GM12878 (cell line): ENCODE results near the gene WDHD1. TPM values are rescaled to one million over a fixed set of nuclear protein-coding genes. Genes with fewer than 3 reads are reported as not detected.

ENCODE experiments used
- ATAC-seq: fragments of 200-7000 bp; cut with Tn5 transposase; 3 replicates; pipeline ENCODE4 v1.9.1; 2020; ENCODE audit warnings: mild to moderate bottlenecking, moderate library complexity
- BruUV-seq: library from RNA; stranded (reverse); fragments of 400-500 nt; replicated peaks from 2 replicates; lab custom pipeline; 2021; lab: Mats Ljungman, UMichigan
- CTCF ChIA-PET: fragments of 300-600 bp; sonication (Branson Sonifier 250); formaldehyde crosslinking; extraction: SDS; loops from one replicate; lab custom pipeline; 2021; ENCODE audit warnings: inconsistent platforms; lab: Yijun Ruan, JAX
- POLR2A ChIA-PET: fragments of 350-600 bp; formaldehyde crosslinking; extraction: SDS; loops from one replicate; lab custom pipeline; 2021; ENCODE audit warnings: inconsistent platforms; lab: Charles Lee
- RAD21 ChIA-PET: fragments of 300-600 bp; sonication (Branson Sonifier 250); formaldehyde crosslinking; loops from one replicate; lab custom pipeline; 2023; ENCODE audit warnings: antibody characterized with exemption; ENCODE audit not compliant: unreplicated experiment; lab: Charles Lee
- SMC1A ChIA-PET: fragments of 300-600 bp; sonication (Branson Sonifier 250); formaldehyde crosslinking; loops from one replicate; lab custom pipeline; 2023; ENCODE audit not compliant: unreplicated experiment, uncharacterized antibody; lab: Charles Lee
- DNase-seq: peaks from one replicate; pipeline ENCODE4 v3.0.0-alpha.2; 2011; ENCODE audit warnings: low read depth, low spot score
- FAIRE-seq: peaks from 3 replicates; lab custom pipeline; 2011; peaks lifted over from hg19 to GRCh38; lab: Jason Lieb, UNC
- H2AFZ ChIP-seq: 2 replicates; pipeline ENCODE4 v1.6.0; 2011; ENCODE audit warnings: low read depth, low read length, control low read depth; ENCODE audit not compliant: control insufficient read depth
- H3K27ac ChIP-seq: 2 replicates; pipeline ENCODE4 v1.5.1; 2011; ENCODE audit warnings: control low read depth; ENCODE audit not compliant: control insufficient read depth, insufficient read depth
- H3K27me3 ChIP-seq, 2 experiments: replicated peaks in 1 of 2; 2 replicates each; pipeline versions ENCODE4 v1.6.0 to v1.6.1; 2011; ENCODE audit warnings: low read length in 1 of 2; ENCODE audit not compliant: control insufficient read depth in 2 of 2, insufficient read depth in 2 of 2
- H3K36me3 ChIP-seq, 2 experiments: 2 replicates each; pipeline ENCODE4 v1.5.1; 2011; ENCODE audit warnings: low read length in 1 of 2; ENCODE audit not compliant: control insufficient read depth in 2 of 2, insufficient read depth in 2 of 2
- H3K4me1 ChIP-seq: 2 replicates; pipeline ENCODE4 v1.6.1; 2011; ENCODE audit warnings: mild to moderate bottlenecking, low read length, moderate library complexity, mixed read lengths; ENCODE audit not compliant: control insufficient read depth, insufficient read depth
- H3K4me2 ChIP-seq: 2 replicates; pipeline ENCODE4 v1.6.0; 2011; ENCODE audit warnings: control low read depth; ENCODE audit not compliant: control insufficient read depth, insufficient read depth
- H3K4me3 ChIP-seq: fragments of 200-600 bp; sonication (generic); 2 replicates; pipeline ENCODE4 v1.5.1; 2016
- H3K79me2 ChIP-seq: 2 replicates; pipeline ENCODE4 v1.6.0; 2011; ENCODE audit warnings: low read length; ENCODE audit not compliant: control insufficient read depth, insufficient read depth
- H3K9ac ChIP-seq: 2 replicates; pipeline ENCODE4 v1.8.0; 2011; ENCODE audit warnings: low read length, control low read depth, mixed read lengths; ENCODE audit not compliant: control insufficient read depth, insufficient read depth
- H3K9me3 ChIP-seq: replicated peaks from 3 replicates; pipeline ENCODE4 v1.5.1; 2011; ENCODE audit warnings: mild to moderate bottlenecking, low read length; ENCODE audit not compliant: control insufficient read depth, insufficient read depth
- H4K20me1 ChIP-seq: 2 replicates; pipeline ENCODE4 v1.6.0; 2011; ENCODE audit not compliant: control insufficient read depth, insufficient read depth
- HCFC1 ChIP-seq: fragments of 150-350 bp; IDR thresholded peaks from 2 replicates; pipeline ENCODE4 v1.6.1; 2014; ENCODE audit warnings: low read length
- KAT2A ChIP-seq: conservative IDR thresholded peaks from 2 replicates; pipeline ENCODE4 v1.6.1; 2011; ENCODE audit warnings: low read depth, low read length; ENCODE audit not compliant: control insufficient read depth
- MAX ChIP-seq: IDR thresholded peaks from 2 replicates; pipeline ENCODE4 v1.6.1; 2012; ENCODE audit warnings: low read depth, low read length, improper control_type of control experiment
- MYC ChIP-seq: IDR thresholded peaks from 2 replicates; pipeline ENCODE4 v1.6.1; 2011; ENCODE audit warnings: mild to moderate bottlenecking, low read length, moderate library complexity, inconsistent platforms; ENCODE audit not compliant: insufficient read depth, insufficient replicate concordance, insufficient read length, severe bottlenecking
- NFIC ChIP-seq: IDR thresholded peaks from 2 replicates; pipeline ENCODE4 v1.6.1; 2012; ENCODE audit warnings: low read depth, mild to moderate bottlenecking, inconsistent platforms, low read length, moderate library complexity
- NFYB ChIP-seq: IDR thresholded peaks from 2 replicates; pipeline ENCODE4 v1.6.1; 2011; ENCODE audit warnings: low read depth, mild to moderate bottlenecking, low read length, improper control_type of control experiment, moderate library complexity; ENCODE audit not compliant: insufficient read depth
- PRDM15 ChIP-seq: fragments of 450-650 bp; formaldehyde crosslinking; IDR thresholded peaks from 2 replicates; pipeline ENCODE4 v1.4.0; 2020; ENCODE audit warnings: mild to moderate bottlenecking, moderate library complexity
- RAD21 ChIP-seq: IDR thresholded peaks from 2 replicates; pipeline ENCODE4 v1.6.1; 2011; ENCODE audit warnings: mild to moderate bottlenecking, low read depth, low read length, moderate library complexity; ENCODE audit not compliant: insufficient read depth
- RBBP5 ChIP-seq: fragments of 200-600 bp; sonication (generic); conservative IDR thresholded peaks from 2 replicates; pipeline ENCODE4 v1.6.1; 2016
- USF2 ChIP-seq: IDR thresholded peaks from 2 replicates; pipeline ENCODE4 v1.6.1; 2011; ENCODE audit warnings: low read depth, low read length, improper control_type of control experiment, borderline replicate concordance
- ZNF207 ChIP-seq: fragments of 450-650 bp; IDR thresholded peaks from 2 replicates; pipeline ENCODE4 v1.6.1; 2014; ENCODE audit warnings: antibody characterized with exemption, mild to moderate bottlenecking, borderline replicate concordance
- WGBS: methylation state at CpG from one replicate; pipeline ENCODE4 v1.1.6; 2016; ENCODE audit warnings: low lambda C conversion rate; ENCODE audit not compliant: insufficient replicate concordance, insufficient coverage; ENCODE audit errors: missing lambda C conversion rate; 5-methylcytosine and 5-hydroxymethylcytosine counted together
- in situ Hi-C: fragments of 300-500 bp; cut with MboI; formaldehyde crosslinking; loops from 9 replicates; pipeline ENCODE4 v1.14.3; 2018; ENCODE audit warnings: mixed read lengths
- intact Hi-C: fragments of 100-400 bp; cut with micrococcal nuclease; formaldehyde crosslinking; loops from one replicate; pipeline ENCODE4 v1.14.2; 2022; ENCODE audit not compliant: unreplicated experiment
- polyA plus RNA-seq, 11 experiments: library from polyadenylated mRNA; depleted of rRNA in 4 of 11; unstranded in 6 of 11; stranded (reverse) in 5 of 11; fragments of >200 nt; fragmentation: Nextera tagmentation in 4 of 11; fragmentation: Illumina TruSeq in 1 of 11; extraction: Ambion mirVana in 4 of 11; extraction: Trizol in 1 of 11; gene quantifications; 1 replicate in 1 of 11; 2 replicates in 10 of 11; pipeline versions ENCODE4 v1.2.1 to v1.2.3, GENCODE V29; 2011 to 2016; ENCODE audit warnings: inconsistent platforms in 2 of 11, missing spikeins in 2 of 11, low read depth in 1 of 11
- total RNA-seq, 4 experiments: library from RNA; depleted of rRNA in 3 of 4; stranded (reverse); fragments of >200 nt in 3 of 4; fragmentation: Illumina TruSeq in 1 of 4; extraction: Trizol in 1 of 4; gene quantifications; 2 replicates each; pipeline versions ENCODE4 v1.2.1 to v1.2.3, GENCODE V29; 2013 to 2021
- TF ChIP-seq, protein P1 (sequence below): fragments of 450-650 bp; formaldehyde crosslinking; IDR thresholded peaks from 2 replicates; pipeline ENCODE4 v1.4.0; 2022; ENCODE audit warnings: mild to moderate bottlenecking, moderate library complexity

The WDHD1 gene
- total and polyA plus RNA-seq, 10 of the 15 experiments (the other 5 are each of a cell fraction or from before 2014, with no cell fraction given): 11.3 to 50.5 (median 32.6) TPM

DNA sequence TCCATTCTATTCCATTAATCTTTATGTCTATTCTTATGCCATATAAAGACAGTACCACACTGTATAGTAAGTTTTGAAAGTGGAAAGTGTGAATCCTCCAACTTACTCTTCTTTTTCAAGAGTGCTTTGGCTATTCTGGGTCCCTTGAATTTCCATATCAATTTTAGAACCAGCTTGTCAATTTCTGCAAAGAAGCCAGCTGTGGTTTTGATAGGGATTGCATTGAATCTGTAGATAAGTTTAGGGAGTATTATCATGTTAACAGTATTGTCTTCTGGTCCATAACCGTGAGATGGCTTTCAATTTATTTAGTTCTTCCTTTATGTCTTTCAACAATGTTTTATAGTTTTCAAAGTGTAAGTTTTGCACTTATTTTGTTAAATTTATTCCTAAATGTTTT, 90.1 kb downstream of the WDHD1 start:
- ChIA-PET RAD21 (no interaction called here), CTCF (interaction anchor here (0.7 kb wide), 1 partner anchor 135 kb away, joined by 3 read pairs; no protein-coding TSS in a partner anchor), POLR2A (no interaction called here), SMC1A (no interaction called here)
- no peaks in the 10 kb centered on the region for H3K79me2 ChIP-seq
- H3K9me3 ChIP-seq: no peaks in the 10 kb centered on the region
- FAIRE-seq: no peak
- H3K9ac ChIP-seq: no peak overlapping the region
- no peaks in the 10 kb centered on the region for H3K4me1 ChIP-seq
- peaks cover 1 to 10% of the 10 kb centered on the region in 2 experiments; a peak in 3 of 4 replicates for H3K36me3 ChIP-seq
- BruUV-seq: no TSS peak
- TF ChIP-seq PRDM15 (CRISPR knock-in tag) (no peak), NFIC (no peak), MAX (no peak), ZNF207 (no peak), USF2 (no peak), RBBP5 (no peak), NFYB (no peak), KAT2A (no peak), HCFC1 (no peak), MYC (no peak), RAD21 (no peak)
- TF ChIP-seq, protein P1, sequence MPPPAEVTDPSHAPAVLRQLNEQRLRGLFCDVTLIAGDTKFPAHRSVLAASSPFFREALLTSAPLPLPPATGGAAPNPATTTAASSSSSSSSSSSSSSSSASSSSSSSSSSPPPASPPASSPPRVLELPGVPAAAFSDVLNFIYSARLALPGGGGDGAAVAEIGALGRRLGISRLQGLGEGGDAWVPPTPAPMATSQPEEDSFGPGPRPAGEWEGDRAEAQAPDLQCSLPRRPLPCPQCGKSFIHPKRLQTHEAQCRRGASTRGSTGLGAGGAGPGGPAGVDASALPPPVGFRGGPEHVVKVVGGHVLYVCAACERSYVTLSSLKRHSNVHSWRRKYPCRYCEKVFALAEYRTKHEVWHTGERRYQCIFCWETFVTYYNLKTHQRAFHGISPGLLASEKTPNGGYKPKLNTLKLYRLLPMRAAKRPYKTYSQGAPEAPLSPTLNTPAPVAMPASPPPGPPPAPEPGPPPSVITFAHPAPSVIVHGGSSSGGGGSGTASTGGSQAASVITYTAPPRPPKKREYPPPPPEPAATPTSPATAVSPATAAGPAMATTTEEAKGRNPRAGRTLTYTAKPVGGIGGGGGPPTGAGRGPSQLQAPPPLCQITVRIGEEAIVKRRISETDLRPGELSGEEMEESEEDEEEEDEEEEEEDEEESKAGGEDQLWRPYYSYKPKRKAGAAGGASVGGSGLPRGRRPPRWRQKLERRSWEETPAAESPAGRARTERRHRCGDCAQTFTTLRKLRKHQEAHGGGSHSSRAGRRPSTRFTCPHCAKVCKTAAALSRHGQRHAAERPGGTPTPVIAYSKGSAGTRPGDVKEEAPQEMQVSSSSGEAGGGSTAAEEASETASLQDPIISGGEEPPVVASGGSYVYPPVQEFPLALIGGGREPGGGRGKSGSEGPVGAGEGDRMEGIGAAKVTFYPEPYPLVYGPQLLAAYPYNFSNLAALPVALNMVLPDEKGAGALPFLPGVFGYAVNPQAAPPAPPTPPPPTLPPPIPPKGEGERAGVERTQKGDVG: no peak
- no peak overlapping the region for H3K4me2 ChIP-seq
- in situ Hi-C loops (no loop called here), intact Hi-C loops (no loop called here)
- H3K27ac ChIP-seq: no peak overlapping the region
- no peak overlapping the region for H2AFZ ChIP-seq
- no peak overlapping the region for H3K4me3 ChIP-seq
- no peaks in the 10 kb centered on the region for H4K20me1 ChIP-seq
- no peaks in the 10 kb centered on the region for H3K27me3 ChIP-seq
- no peak for ATAC-seq
- 96% methylated on average over 1 of the region's 1 CpG for WGBS
- no peak for DNase-seq
